ENCODE data around the gene PGAP3.

- TF ChIP-seq CTCF (IDR thresholded peaks at IDR 0.05; ENCODE audit: low read depth, low read length) (no peak), POLR2A (IDR thresholded peaks at IDR 0.05; ENCODE audit: extremely low read depth, insufficient read length) (no peak), MYC (IDR thresholded peaks at IDR 0.05; ENCODE audit: low read depth, low read length) (no peak), MAX (IDR thresholded peaks at IDR 0.05; ENCODE audit: low read depth, low read length) (no peak)
These were observed 25.9 kb downstream of the PGAP3 start for GRCh38 chr17:39661744-39662541.
